CD4-positive, alpha-beta T cell (primary cell): ENCODE results near the gene NUDT16L1. TPM values are rescaled to one million over a fixed set of nuclear protein-coding genes. Genes with fewer than 3 reads are reported as not detected.
A peak's percentile ranks its signal among the peaks of the same experiment; 100 is the strongest.

ENCODE experiments used
- ATAC-seq: fragments of 200-7000 bp; cut with Tn5 transposase; one replicate; pipeline ENCODE4 v1.10.0; 2022; ENCODE audit warnings: mild to moderate bottlenecking; ENCODE audit not compliant: poor library complexity
- CTCF ChIA-PET: fragments of 350-600 bp; sonication (Branson Sonifier 250); formaldehyde crosslinking; loops from one replicate; lab custom pipeline; 2021; ENCODE audit warnings: antibody characterized with exemption, inconsistent platforms; lab: Charles Lee
- POLR2A ChIA-PET: fragments of 350-600 bp; sonication (Branson Sonifier 250); formaldehyde crosslinking; loops from one replicate; lab custom pipeline; 2021; ENCODE audit warnings: antibody characterized with exemption, inconsistent platforms; lab: Charles Lee
- DNase-seq, 14 experiments: peaks; one replicate each; pipeline ENCODE4 v3.0.0-alpha.2; 2013 to 2020; ENCODE audit warnings: mixed read lengths in 2 of 14
- H3K27ac ChIP-seq, 2 donors: one replicate each; pipeline versions ENCODE4 v1.5.1 to v1.7.0; 2013; ENCODE audit warnings: low read length in 2 of 2, low read depth in 1 of 2, mild to moderate bottlenecking in 1 of 2
- H3K27me3 ChIP-seq, 2 experiments: 1 replicate in 1 of 2; 2 replicates in 1 of 2; pipeline versions ENCODE4 v1.6.1 to v1.7.0; 2013; ENCODE audit warnings: low read length in 2 of 2, control low read depth in 1 of 2, mild to moderate bottlenecking in 1 of 2, moderate library complexity in 1 of 2; ENCODE audit not compliant: insufficient read depth in 2 of 2, control insufficient read depth in 1 of 2
- H3K36me3 ChIP-seq: one replicate; pipeline ENCODE4 v1.6.1; 2013; ENCODE audit warnings: low read length, control low read depth; ENCODE audit not compliant: insufficient read depth
- H3K4me1 ChIP-seq: one replicate; pipeline ENCODE4 v1.6.1; 2013; ENCODE audit warnings: low read length, control low read depth; ENCODE audit not compliant: insufficient read depth
- H3K4me3 ChIP-seq: one replicate; pipeline ENCODE4 v1.5.1; 2013; ENCODE audit warnings: mild to moderate bottlenecking, low read length, moderate library complexity
- H3K9me3 ChIP-seq, 2 experiments: 1 replicate in 1 of 2; 2 replicates in 1 of 2; pipeline versions ENCODE4 v1.6.1 to v1.7.0; 2013; ENCODE audit warnings: low read length in 2 of 2, mild to moderate bottlenecking in 2 of 2, control low read depth in 1 of 2, moderate library complexity in 1 of 2; ENCODE audit not compliant: control insufficient read depth in 1 of 2, insufficient read depth in 1 of 2
- H3K27ac Mint-ChIP-seq: one replicate; pipeline ENCODE4 v1.8.0; 2020; ENCODE audit warnings: mixed read lengths
- H3K27me3 Mint-ChIP-seq: one replicate; pipeline ENCODE4 v1.8.0; 2021; ENCODE audit warnings: mixed read lengths
- H3K36me3 Mint-ChIP-seq: one replicate; pipeline ENCODE4 v1.8.0; 2021; ENCODE audit warnings: low read depth, mixed read lengths
- H3K4me1 Mint-ChIP-seq: one replicate; pipeline ENCODE4 v1.8.0; 2021; ENCODE audit warnings: low read depth, mixed read lengths
- H3K4me3 Mint-ChIP-seq: one replicate; pipeline ENCODE4 v1.8.0; 2020; ENCODE audit warnings: mild to moderate bottlenecking, mixed read lengths
- H3K9me3 Mint-ChIP-seq: one replicate; pipeline ENCODE4 v1.8.0; 2020; ENCODE audit warnings: mixed read lengths
- intact Hi-C, 2 experiments: fragments of 100-400 bp; cut with DNase I in 1 of 2; cut with micrococcal nuclease in 1 of 2; formaldehyde crosslinking; loops; one replicate each; pipeline versions ENCODE4 v1.15.1 to v1.9.0; 2023 to 2025; cut with DNase I, micrococcal nuclease
- total RNA-seq, 174 experiments: library from RNA in 2 of 174; stranded (reverse) in 2 of 174; gene quantifications; one replicate each; pipeline ENCODE4 v1.2.3 and lab custom pipeline; 2021 to 2026
- TF ChIP-seq, protein P1 (sequence below): fragments of 200-600 bp; IDR thresholded peaks from one replicate; pipeline ENCODE4 v1.8.0; 2022; ENCODE audit warnings: antibody characterized with exemption, mild to moderate bottlenecking

NUDT16L1 gene
- total RNA-seq, 2 experiments from 2014 or later, result 75.2 to 78.9 TPM

DNA sequence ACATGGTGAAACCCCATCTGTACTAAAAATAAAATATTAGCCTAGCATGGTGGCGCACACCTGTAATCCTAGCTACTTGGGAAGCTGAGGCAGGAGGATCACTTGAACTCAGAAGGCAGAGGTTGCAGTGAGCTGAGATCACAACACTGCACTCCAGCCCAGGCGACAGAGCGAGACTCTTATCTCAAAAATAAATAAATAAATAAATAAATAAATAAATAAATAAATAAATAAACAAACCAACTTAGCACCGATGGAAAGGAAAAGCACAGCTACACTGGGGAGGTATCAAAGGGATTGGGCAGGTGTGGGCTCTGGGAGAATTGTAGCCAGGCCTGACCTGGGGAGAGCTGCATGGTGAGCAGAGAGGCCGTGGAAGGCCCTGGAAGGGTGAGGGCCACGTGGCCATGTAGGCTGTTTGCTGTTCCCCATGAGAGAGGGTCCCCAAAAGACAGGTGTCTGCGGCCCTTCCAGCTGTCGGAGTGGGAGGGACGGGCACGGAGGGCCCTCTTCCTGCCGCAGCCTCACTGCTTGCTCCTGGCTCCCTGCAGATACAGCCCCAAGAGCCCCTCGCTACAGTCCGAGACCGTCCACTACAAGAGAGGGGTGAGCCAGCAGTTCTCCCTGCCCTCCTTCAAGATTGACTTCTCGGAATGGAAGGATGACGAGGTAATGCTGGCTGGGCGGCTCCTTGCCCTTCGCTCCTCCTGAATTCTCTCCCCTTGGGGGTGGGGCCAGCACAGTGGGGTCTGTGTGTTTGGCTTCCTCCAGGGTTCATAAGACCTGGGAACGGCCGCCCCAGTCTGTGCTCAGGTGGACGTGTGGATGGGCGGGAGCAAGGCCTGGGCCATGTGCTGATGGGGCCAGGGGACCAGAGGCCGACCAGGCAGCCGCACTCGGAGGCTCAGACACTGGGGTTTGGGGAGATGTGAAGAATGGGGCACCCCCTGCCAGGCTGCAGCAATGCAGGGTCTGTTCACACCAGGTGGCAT, 36.4 kb upstream of the NUDT16L1 start:
- intact Hi-C loops, result no loop called here
- H3K9me3 Mint-ChIP-seq, result no peaks in the 10 kb centered on the region
- H3K27me3 Mint-ChIP-seq, result no peaks in the 10 kb centered on the region
- H3K36me3 ChIP-seq, result peaks cover 54% of the 10 kb centered on the region
- H3K27me3 ChIP-seq, result no peaks in the 10 kb centered on the region
- no peak overlapping the region for H3K27ac ChIP-seq
- no peaks in the 10 kb centered on the region for H3K9me3 ChIP-seq
- peaks cover 36% of the 10 kb centered on the region for H3K4me1 ChIP-seq
- H3K4me3 ChIP-seq, result no peak overlapping the region
- no peak for ATAC-seq
- ChIA-PET POLR2A (no interaction called here), CTCF (interaction anchor here (1.7 kb wide), 1 partner anchor 33 kb away, joined by 7 read pairs; the partner anchor contains the start of gene MGRN1)
- no peak overlapping the region for H3K27ac Mint-ChIP-seq
- peaks cover 34% of the 10 kb centered on the region for H3K4me1 Mint-ChIP-seq
- H3K4me3 Mint-ChIP-seq, result no peak overlapping the region
- TF ChIP-seq, protein P1, sequence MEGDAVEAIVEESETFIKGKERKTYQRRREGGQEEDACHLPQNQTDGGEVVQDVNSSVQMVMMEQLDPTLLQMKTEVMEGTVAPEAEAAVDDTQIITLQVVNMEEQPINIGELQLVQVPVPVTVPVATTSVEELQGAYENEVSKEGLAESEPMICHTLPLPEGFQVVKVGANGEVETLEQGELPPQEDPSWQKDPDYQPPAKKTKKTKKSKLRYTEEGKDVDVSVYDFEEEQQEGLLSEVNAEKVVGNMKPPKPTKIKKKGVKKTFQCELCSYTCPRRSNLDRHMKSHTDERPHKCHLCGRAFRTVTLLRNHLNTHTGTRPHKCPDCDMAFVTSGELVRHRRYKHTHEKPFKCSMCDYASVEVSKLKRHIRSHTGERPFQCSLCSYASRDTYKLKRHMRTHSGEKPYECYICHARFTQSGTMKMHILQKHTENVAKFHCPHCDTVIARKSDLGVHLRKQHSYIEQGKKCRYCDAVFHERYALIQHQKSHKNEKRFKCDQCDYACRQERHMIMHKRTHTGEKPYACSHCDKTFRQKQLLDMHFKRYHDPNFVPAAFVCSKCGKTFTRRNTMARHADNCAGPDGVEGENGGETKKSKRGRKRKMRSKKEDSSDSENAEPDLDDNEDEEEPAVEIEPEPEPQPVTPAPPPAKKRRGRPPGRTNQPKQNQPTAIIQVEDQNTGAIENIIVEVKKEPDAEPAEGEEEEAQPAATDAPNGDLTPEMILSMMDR, result no peak
- peaks cover 35% of the 10 kb centered on the region for H3K36me3 Mint-ChIP-seq
- DNase-seq, result peak in 1 of 14 experiments; percentile 17

DNA sequence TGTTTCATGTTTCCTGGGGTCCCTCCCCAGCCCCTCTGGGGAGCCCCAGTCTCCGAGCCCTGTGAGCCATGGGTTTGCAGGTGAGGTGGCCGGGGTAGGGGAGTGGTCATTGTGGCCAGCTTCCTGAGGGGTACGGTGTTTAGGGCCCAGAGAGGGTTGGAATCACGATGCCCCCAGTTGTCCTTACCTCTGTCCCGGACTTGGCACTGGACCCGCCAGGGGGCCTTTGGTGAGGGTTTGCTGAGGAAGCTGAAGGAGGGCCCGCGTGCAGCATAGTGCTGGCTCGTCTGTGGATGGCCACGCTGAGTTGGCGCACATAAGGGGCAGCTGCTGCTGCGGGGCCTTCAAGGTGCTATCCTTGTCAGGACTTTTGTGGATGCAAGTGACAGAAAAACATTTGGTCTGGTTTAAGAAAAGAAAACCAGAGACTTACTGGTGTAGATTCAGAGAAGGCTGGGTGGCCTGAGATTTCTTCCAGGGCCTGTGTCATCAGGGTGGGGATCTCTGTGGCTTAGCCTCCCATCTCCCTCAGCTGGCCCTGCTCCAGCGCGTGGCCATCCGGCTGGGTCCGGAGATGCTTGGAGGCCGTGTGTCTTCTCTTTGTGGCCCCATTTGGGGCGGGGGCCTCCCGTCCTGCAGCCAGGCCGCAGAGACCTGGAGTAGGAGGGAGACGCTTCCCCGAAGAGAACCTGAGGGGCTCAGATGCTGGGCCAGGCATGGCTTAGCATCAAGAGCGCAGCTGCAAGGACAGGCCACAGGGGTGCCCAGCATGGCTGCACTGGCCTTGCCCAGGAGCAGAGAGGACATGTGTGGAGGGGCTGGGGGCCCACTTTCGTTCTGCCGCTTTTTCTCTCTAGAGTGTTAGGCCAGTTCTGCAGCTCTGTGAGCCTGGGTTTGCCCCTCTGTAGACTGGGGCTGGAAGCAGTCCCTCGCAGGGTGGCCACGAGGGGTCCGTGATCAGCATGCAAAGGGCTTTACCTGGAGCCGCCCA, 33.7 kb upstream of the NUDT16L1 start:
- Histone ChIP-seq H3K4me1 (peaks cover 59% of the 10 kb centered on the region), H3K27me3 (no peaks in the 10 kb centered on the region), H3K36me3 (peaks cover 35% of the 10 kb centered on the region), H3K27ac (peak overlapping the region; percentile 43 to 76), H3K9me3 (no peaks in the 10 kb centered on the region), H3K4me3 (no peak overlapping the region)
- no peaks in the 10 kb centered on the region for H3K27me3 Mint-ChIP-seq
- ATAC-seq (no peak), DNase-seq (no peak)
- TF ChIP-seq, protein P1, result no peak
- POLR2A ChIA-PET, result interaction anchor here (0.9 to 2.8 kb wide), 7 partner anchors 17 to 74 kb away, joined by 3 to 15 read pairs (median 7); partner anchors contain the start of genes ANKS3, DNAAF8, MGRN1 and NUDT16L1
- H3K27ac Mint-ChIP-seq, result peak overlapping the region; percentile 95
- H3K36me3 Mint-ChIP-seq, result peaks cover 25% of the 10 kb centered on the region
- no peaks in the 10 kb centered on the region for H3K9me3 Mint-ChIP-seq
- no peak overlapping the region for H3K4me3 Mint-ChIP-seq
- intact Hi-C loops, result no loop called here
- CTCF ChIA-PET, result interaction anchor here (1.7 kb wide), 1 partner anchor 9 kb away, joined by 6 read pairs; no protein-coding TSS in a partner anchor
- peaks cover 58% of the 10 kb centered on the region for H3K4me1 Mint-ChIP-seq
